ENCODE data around the gene PDZRN3.

DNA sequence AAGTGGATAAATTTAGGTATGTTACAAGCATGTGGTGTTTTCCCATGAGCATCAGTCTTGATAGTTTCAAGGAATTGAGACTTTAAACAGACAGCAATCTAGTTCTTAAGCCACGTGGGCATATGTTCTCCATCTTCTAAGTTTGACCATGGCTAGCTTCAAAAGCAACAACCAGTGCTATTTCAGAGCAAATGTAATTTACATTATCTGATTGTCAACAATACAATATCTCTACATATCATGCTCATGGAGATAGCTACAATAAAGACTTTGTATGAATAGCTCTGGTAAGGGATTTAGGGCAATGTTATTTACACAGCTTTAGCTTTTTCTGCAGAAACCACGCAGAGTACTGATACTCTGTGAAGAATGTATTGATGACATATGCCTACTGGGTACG lies 38.8 kb upstream of the PDZRN3 start:
- no peak for TF ChIP-seq RFX5 (IDR thresholded peaks at IDR 0.05; ENCODE audit: low read length)
- no peak for TF ChIP-seq REST (IDR thresholded peaks at IDR 0.05; ENCODE audit: low read depth, low read length)
- TF ChIP-seq, protein P1, sequence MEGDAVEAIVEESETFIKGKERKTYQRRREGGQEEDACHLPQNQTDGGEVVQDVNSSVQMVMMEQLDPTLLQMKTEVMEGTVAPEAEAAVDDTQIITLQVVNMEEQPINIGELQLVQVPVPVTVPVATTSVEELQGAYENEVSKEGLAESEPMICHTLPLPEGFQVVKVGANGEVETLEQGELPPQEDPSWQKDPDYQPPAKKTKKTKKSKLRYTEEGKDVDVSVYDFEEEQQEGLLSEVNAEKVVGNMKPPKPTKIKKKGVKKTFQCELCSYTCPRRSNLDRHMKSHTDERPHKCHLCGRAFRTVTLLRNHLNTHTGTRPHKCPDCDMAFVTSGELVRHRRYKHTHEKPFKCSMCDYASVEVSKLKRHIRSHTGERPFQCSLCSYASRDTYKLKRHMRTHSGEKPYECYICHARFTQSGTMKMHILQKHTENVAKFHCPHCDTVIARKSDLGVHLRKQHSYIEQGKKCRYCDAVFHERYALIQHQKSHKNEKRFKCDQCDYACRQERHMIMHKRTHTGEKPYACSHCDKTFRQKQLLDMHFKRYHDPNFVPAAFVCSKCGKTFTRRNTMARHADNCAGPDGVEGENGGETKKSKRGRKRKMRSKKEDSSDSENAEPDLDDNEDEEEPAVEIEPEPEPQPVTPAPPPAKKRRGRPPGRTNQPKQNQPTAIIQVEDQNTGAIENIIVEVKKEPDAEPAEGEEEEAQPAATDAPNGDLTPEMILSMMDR (IDR thresholded peaks at IDR 0.05), result no peak
- peak; percentile 51; the same call in 1 of the 2 replicates for TF ChIP-seq TCF12 (IDR thresholded peaks at IDR 0.05)

Measured in SK-N-SH (cell line).